ENCODE results near the gene KANSL1.
A peak's percentile ranks its signal among the peaks of the same experiment; 100 is the strongest.
"Not testable (repeated sequence)": the region's sequence is repeated elsewhere in the genome, so short reads cannot be mapped to it uniquely, and the experiment has no call there.

Gene KANSL1

GRCh38 chr17:46010597-46011186, 182.5 kb downstream of the KANSL1 start:
- no peak for DNase-seq

- no peak for DNase-seq
These were observed 183.3 kb downstream of the KANSL1 start for GRCh38 chr17:46009681-46010596.

DNA sequence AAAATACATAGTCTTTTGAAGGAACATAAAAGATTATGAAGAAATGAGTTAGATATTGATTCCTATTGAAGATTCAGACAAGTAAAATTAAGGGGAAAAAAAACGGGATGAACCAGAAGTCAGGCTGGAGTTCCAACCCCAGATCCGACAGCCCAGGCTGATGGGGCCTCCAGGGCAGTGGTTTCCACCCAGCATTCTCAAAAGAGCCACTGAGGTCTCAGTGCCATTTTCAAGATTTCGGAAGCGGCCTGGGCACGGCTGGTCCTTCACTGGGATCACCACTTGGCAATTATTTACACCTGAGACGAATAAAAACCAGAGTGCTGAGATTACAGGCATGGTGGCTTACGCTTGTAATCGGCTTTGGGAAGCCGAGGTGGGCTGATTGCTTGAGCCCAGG, 184.6 kb downstream of the KANSL1 start:
- no peak for DNase-seq

- DNase-seq: no peak
These were observed 185.7 kb downstream of the KANSL1 start for GRCh38 chr17:46007461-46007965.

DNA sequence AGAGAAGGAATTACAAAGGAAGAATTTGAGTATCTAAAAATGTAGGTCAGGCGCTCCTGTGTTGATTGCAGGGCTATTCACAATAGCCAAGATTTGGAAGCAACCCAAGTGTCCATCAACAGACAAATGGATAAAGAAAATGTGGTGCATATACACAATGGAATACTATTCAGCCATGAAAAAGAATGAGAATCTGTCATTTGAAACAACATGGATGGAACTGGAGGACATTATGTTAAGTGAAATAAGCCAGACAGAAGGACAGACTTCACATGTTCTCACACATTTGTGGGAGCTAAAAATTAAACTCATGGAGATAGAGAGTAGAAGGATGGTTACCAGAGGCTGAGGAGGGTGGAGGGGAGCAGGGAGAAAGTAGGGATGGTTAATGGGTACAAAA, 187.1 kb downstream of the KANSL1 start:
- not testable (repeated sequence) for DNase-seq

DNA sequence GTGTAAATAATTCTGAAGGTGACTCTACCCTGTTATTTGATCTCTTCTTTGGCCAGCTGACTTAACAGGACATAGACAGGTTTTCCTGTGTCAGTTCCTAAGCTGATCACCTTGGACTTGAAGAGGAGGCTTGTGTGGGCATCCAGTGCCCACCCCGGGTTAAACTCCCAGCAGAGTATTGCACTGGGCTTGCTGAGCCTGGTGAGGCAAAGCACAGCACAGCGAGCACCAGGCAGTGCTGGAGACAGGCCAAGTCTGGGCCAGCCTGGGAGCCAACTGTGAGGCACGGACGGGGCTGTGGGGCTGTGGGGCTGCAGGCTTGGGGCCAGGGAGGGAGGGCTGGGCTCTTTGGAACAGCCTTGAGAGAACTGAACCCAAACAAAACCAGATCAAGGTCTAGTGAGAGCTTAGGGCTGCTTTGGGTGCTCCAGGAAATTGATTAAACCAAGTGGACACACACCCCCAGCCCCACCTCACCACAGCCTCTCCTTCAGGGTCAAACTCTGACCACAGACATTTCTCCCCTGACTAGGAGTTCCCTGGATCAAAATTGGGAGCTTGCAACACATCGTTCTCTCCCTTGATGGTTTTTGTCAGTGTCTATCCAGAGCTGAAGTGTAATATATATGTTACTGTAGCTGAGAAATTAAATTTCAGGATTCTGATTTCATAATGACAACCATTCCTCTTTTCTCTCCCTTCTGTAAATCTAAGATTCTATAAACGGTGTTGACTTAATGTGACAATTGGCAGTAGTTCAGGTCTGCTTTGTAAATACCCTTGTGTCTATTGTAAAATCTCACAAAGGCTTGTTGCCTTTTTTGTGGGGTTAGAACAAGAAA, 189.1 kb downstream of the KANSL1 start:
- DNase-seq: no peak

- no peak for DNase-seq
These were observed 190.3 kb downstream of the KANSL1 start for GRCh38 chr17:46002973-46003316.

DNA sequence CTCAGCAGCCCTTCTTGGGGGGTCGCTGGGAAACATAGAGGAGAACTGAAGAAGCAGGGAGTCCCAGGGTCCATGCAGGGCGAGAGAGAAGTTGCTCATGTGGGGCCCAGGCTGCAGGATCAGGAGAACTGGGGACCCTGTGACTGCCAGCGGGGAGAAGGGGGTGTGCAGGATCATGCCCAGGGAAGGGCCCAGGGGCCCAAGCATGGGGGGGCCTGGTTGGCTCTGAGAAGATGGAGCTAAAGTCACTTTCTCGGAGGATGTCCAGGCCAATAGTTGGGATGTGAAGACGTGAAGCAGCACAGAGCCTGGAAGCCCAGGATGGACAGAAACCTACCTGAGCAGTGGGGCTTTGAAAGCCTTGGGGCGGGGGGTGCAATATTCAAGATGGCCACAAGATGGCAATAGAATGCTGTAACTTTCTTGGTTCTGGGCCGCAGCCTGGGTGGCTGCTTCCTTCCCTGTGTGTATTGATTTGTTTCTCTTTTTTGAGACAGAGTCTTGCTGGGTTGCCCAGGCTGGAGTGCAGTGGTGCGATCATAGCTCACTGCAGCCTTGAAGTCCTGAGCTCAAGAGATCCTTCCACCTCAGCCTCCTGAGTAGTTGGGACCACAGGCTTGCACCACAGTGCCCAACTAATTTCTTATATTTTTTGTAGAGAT, 190.8 kb downstream of the KANSL1 start:
- DNase-seq: peak; percentile 75 to 80

GRCh38 chr17:46001390-46002310, 191.6 kb downstream of the KANSL1 start:
- DNase-seq: no peak

GRCh38 chr17:46000757-46001156, 192.5 kb downstream of the KANSL1 start:
- DNase-seq: no peak

DNA sequence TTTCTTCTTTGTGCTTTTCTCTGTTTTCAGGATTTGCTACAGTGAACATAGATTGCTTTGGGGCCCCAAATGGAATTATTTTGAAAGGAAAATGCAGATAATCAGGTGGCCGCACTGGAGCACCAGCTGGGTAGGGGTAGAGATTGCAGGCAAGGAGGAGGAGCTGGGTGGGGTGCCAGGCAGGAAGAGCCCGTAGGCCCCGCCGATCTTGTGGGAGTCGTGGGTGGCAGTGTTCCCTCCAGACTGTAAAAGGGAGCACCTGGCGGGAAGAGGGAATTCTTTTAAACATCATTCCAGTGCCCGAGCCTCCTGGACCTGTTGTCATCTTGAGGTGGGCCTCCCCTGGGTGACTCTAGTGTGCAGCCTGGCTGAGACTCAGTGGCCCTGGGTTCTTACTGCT, 192.9 kb downstream of the KANSL1 start:
- no peak for DNase-seq

GRCh38 chr17:45999900-46000290, 193.3 kb downstream of the KANSL1 start:
- DNase-seq: no peak

DNA sequence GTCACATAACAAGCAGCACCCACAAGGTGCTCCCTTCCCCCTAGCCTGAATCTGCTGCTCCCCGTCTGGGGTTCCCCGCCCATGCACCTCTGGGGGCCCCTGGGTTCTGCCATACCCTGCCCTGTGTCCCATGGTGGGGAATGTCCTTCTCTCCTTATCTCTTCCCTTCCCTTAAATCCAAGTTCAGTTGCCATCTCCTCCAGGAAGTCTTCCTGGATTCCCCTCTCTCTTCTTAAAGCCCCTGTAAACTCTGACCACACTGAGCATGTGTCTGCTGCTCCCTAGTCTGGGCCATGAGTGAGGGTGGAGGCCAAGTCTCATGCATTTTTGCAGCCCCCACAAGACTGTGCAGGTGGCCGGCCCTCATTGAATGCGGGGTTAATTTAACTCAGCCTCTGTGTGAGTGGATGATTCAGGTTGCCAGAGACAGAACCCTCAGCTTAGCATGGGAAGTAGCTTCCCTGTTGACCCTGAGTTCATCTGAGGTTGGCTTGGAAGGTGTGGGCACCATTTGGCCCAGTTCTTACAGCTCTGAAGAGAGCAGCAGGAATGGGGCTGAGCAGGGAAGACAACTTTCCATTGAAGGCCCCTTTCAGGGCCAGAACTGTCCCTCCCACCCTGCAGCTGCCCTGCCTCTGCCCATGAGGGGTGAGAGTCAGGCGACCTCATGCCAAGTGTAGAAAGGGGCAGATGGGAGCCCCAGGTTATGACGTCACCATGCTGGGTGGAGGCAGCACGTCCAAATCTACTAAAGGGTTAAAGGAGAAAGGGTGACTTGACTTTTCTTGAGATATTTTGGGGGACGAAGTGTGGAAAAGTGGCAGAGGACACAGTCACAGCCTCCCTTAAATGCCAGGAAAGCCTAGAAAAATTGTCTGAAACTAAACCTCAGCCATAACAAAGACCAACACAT, 194.0 kb downstream of the KANSL1 start, which contains the start of gene STH:
STH (plus strand) TSS at position 264 of the 913 bp plus-strand sequence; CDS start at position 294, 30 bp downstream.
- DNase-seq: no peak

DNA sequence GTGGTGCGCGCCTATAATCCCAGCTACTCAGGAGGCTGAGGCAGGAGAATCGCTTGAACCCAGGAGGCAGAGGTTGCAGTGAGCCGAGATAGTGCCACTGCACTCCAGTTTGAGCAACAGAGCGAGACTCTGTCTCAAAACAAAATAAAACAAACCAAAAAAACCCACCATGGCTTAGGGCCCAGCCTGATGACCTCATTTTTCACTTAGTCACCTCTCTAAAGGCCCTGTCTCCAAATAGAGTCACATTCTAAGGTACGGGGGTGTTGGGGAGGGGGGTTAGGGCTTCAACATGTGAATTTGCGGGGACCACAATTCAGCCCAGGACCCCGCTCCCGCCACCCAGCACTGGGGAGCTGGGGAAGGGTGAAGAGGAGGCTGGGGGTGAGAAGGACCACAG, 195.6 kb downstream of the KANSL1 start:
- no peak for DNase-seq

- DNase-seq: no peak
These were observed 196.1 kb downstream of the KANSL1 start for GRCh38 chr17:45997166-45997565.

DNA sequence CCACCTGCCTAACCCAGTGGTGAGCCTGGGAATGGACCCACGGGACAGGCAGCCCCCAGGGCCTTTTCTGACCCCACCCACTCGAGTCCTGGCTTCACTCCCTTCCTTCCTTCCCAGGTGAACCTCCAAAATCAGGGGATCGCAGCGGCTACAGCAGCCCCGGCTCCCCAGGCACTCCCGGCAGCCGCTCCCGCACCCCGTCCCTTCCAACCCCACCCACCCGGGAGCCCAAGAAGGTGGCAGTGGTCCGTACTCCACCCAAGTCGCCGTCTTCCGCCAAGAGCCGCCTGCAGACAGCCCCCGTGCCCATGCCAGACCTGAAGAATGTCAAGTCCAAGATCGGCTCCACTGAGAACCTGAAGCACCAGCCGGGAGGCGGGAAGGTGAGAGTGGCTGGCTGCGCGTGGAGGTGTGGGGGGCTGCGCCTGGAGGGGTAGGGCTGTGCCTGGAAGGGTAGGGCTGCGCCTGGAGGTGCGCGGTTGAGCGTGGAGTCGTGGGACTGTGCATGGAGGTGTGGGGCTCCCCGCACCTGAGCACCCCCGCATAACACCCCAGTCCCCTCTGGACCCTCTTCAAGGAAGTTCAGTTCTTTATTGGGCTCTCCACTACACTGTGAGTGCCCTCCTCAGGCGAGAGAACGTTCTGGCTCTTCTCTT, 196.8 kb downstream of the KANSL1 start:
- DNase-seq: no peak

- DNase-seq: no peak
These were observed 197.5 kb downstream of the KANSL1 start for GRCh38 chr17:45995627-45996270.

DNA sequence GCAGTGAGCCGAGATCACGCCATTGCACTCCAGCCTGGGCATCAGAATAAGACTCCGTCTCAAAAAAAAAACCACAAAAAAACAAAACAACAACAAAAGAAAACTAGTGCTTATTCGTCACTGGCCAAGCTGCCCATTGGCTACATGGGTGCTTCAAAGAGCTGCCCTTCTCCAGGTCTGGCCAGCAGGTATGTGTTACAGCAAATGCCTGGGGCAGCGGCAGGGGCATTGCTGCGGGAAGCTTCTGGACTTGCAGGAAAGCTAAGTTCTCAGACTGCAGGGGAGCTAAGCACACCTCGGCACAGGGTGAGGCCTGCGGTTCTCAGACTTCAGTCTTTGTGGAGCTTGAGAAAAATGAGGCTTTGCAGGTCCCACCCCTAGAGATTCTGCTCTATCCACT, 198.2 kb downstream of the KANSL1 start:
- DNase-seq: no peak

DNA sequence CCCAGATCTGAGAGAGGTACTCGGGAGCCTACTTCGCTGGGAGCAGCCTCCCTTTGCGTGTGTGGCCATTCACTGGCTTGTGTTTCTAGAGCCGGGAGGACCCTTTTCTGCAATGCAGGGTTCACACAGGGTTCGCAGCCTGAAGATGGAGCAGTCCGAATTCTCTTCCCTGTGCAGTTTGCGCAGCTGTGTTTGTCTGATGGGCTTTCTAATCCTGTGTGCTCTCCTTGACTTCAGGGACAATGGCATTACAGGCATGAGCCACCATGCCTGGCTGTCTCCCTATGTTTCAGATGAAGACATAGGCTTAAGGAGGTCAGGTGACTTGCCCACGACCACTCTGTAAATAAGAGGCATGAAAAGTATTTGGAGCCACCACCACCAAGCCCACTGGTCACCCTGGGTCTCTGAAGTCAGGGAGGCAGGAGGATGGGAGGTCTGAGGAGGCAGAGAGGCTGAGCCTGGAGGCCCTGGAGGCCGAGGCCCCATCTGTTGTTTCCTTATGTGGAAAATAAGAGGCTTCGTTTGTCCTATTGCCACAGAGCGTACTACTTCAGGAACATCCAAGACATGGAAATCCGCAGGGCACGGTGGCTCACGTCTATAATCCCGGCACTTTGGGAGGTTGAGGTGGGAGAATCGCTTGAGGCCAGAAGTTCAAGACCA, 199.1 kb downstream of the KANSL1 start:
- no peak for DNase-seq

All from CD4-positive, alpha-beta T cell treated with Interleukin-4 for 1 hour (primary cell).